ENCODE data around the gene CFAP70. TPM values are rescaled to one million over a fixed set of nuclear protein-coding genes. Genes with fewer than 3 reads are reported as not detected.

CFAP70 gene
- total RNA-seq, 1 donor from 2014 or later, result 0.40 TPM

DNA sequence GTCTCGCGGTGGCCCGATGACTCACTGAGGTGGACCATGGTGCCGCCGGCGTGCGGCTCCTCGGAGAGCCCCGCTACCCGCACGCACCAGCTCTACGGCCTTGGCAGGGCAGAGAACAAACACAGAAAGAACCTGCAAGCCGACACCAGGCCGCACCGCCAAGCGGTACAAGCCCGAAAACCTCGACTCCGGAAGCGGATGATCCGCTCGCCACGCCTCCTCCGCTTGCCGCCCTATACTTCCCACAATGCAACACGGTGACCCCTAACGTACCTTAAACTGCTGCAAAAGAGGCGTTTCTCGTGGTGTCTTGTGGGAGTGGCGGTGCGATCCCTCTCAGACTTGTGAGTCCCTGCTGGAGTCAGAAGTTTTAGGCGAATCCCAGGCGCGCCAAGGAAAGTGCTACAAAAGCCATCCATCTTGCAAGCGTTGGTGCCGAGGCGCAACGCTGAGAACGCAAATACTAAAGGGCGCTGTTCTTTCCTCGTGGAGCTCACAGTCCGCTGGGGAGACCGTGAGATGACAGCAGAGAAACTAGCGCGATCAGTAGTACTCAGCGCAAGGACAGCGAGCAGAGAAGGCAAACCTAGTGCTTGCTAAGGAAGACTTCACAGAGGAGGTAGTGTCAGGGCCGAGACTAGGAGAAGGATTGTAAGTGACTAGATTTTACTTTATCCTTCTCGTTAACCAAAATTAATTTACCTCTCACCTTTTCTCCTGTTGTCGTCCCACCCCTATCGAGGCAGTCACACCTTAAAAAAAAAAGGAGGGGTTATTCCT lies 106.0 kb downstream of the CFAP70 start, which contains the start of gene MRPS16:
Gene MRPS16, minus strand, starts transcription at position 200 of the 780 bp plus-strand sequence. Its CDS starts 162 bp downstream, at position 38.
- peak; percentile 98 for ATAC-seq

DNA sequence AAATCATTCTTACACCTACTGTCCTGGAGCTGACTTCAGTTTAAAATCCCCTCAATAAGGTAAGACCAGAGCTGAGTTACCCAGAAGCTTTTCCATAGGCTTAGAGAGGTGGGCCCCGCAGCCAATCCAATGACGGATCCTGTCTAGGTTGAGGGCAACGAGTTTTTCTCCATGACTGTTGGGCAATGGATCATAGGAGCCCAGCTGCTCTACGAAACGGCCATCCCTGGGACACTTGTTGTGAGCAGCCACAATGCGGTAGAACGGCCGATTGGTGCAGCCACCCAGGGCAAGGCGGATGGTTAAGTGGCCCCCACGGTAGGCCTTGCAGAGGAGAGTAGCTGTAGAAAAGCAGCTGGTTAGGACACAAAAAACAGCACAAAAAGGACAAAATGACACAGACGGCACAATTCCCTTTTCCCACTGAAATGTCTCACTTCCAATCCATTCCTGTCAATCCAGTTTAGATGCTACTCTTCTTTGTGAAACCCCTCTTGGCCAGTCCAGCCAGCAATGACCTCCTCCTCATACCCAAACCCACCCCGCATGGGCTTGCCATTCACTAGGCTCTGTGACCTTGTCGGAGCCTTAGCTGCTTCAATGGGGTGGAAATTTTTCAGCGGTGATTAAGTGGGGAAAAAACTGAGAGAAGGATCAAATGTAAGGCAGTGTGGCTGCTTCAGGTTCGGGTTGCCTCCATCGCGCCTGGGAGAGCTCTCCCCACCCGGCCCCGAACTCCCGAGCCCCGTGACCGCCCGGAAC lies 106.8 kb downstream of the CFAP70 start:
- peak; percentile 79 for ATAC-seq

DNA sequence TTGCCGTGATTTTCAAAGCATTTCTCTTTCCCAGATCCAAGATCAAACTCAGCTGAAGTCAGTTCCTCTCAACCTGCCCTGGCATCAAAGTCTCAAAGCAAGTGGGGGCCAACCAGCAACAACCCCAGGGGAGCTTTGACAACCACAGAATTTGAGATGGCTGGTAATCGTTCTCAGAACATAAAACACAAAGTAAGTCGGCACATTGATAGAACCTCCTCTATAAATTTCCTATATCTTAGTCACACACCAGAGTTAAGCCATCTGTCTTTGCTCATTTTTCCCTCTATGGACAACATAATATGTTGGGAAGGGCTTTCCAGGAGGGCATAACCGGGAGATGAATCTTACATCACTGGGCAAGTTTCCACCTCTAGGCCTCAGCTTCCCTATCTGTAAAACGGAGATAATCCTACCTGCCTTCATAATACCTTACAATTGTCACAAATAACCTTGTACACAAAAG lies 110.4 kb downstream of the CFAP70 start:
- ATAC-seq, result no peak

DNA sequence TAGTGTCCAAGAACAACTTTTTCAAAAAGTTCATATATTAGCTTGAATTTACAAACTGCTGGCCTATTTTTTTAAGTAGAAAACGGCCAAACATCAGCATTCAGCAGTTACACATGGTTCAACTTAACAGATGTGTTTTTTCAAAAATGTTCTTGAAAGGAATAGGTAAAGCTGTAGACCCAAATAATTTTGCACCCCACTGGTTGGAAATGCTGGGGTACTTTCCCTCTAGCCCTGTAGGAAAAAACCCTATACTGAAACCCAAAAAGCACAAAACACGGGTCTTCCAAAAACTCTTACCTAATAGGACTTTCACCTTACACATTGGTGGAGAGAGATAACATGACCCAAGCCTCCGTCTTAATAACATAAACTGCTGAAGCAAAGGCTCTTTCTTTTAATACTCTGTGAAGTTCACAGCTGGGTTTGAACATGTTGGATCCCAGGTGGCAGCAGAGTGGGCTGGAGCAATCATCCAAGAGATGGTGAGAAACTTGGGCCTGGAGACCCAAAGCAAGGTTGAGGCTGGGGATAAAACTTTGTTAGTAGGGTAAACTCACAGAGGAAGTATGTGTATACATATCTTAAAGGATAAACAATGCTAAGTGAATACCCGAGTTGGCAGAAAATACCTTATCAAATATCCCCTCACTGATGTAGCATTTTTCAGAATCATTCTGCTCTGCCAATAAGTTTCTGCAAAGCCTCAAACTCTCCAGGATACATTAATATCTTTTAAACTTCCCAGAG lies 111.0 kb downstream of the CFAP70 start:
- no peak for ATAC-seq

DNA sequence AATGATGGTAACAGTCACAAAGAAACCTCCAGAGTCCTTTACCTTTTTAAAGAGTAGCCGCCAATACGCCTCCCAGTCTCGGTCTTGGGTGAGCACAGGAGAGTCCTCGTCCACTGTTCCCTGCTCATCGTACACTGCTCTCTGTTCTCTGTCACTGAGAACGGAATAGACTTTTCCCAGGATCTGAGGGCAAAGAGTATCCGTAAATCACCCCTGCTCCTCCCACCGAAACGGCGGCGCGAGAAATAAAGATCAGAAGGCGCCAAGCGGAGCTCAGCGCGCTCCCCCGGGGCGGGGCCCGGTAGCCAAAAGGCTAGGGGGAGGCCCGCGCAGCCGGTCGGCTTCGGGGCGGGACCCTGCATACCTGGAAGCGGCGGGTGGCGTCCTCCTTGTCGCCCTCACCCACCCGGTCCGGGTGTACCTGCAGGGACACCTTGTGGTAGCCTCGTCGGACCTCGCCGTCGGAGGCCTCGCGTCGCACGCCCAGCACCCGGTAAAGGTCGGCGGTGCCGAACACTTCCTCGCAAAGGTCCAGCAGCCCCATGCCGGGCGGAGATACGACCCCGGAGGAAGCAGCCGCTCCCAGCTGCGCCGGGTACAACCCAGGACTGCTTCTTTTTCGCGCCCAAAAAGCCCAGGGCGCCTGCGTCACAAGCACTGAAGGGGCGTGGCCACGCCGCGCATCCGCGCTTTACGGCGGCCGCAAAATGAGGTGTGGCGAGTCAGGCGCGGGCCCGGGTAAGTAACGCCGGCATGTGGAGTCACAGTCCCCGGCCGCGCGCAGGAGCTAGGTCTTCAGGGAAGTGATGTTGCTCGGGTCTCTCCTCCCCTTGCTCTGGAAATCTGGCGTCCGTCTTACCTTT lies 111.8 kb downstream of the CFAP70 start, which contains the start of gene DNAJC9:
Gene DNAJC9, minus strand, starts transcription at position 610 of the 863 bp plus-strand sequence. Its CDS starts 66 bp downstream, at position 544.
- ATAC-seq, result peak; percentile 91

DNA sequence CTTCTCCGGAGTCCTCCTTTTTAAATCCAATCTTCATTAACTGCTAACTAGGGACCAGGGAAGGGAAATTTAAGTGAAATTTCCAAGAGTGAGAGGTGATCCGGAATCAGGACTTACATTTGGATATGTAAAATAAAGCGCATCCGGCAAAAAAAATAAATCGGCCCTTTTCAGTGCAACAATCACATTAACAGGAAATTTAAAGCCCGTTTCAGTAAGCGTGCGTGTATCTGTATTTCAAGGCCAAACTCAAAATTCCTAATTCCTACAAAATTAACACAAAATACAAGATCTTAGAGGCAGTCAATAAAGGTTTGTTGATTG lies 112.4 kb downstream of the CFAP70 start:
- ATAC-seq, result no peak

DNA sequence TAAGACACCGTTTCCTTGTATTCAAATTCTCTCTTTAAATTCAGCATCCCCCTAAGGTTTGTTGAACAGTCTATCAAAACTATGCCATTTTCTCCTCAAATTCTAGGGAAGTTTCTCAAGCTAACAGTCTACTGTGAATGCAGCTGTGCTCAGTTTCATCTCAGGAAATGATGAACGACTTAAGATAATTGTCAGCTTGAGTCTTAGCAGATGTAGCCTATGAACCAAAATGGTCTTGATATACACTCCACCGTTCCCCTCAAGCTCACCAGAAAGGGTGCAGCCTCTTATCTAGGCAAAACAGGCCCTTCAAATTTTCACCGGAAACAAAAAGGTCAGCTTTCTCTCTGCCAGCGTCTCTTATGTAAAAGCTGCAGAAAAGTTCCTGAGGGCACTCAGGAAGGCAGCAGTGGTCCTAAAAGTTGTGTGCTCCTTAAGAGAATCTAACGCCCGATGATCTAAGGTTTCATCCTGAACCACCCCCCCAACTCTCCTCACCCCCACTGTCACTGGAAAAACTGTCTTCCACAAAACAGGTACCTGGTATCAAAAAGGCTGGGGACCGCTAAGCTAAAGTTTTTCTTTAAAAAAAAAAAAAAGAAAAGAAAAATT lies 113.7 kb downstream of the CFAP70 start:
- ATAC-seq, result no peak

DNA sequence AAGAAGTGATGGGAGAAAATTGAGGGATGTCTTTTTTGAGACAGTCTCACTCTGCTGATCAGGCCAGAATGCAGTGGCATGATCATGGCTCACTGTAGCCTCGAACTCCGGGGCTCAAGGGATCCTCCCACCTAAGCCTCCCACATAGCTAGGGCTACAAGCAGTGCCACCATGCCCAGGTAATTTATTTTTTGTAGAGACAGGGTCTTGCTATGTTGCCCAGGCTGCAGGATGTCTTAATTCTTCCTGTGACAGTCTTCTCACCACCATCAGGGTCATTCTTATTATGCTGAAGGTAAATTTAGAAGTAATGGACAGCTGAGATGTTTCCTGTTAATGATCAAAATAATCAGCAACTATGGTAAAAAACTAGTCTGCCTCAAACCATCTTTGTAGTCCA lies 118.8 kb downstream of the CFAP70 start:
- ATAC-seq, result no peak

DNA sequence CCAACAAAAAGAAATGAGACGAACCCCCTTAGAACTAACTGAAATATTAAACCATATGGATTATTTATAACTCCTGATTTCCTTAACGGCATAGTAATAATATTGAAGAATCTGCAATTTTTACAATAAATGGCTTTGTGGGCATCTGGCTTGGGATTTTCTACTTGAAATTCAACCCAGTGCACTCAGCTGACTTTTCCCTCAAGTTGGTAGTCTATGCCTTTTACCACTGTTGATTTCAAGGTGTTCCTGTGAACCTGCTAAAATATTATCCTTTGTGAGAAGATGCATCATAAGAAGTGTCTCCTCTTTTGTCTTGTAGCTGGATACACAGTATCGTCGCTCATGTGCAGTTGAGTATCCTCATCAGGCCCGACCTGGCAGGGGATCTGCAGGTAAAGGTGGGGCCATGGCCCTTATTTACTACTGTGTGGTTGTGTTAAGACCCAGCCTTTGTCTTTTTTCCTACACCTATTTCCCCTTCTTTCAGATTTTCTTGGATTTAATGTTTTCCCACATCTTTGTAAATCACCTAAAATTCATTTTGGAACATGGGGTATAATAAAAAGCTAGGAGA lies 119.6 kb downstream of the CFAP70 start:
- ATAC-seq, result no peak

DNA sequence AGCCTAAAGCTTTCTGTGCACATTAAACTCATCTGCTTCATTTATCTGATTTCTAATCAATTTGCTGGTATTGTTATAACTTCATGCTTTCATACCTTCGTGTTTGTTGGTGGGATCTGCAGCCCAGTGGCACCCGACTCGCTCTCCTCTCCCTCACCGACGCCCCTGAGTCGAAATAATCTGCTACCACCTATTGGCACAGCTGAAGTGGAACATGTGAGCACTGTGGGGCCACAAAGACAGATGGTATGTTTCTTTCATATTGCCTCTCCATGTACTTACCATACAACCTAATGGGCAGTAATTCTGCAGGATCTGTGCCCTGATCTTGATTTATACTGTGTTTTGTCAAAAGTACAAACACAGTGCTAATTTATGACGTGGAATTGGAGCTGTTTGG lies 124.0 kb downstream of the CFAP70 start:
- no peak for ATAC-seq

DNA sequence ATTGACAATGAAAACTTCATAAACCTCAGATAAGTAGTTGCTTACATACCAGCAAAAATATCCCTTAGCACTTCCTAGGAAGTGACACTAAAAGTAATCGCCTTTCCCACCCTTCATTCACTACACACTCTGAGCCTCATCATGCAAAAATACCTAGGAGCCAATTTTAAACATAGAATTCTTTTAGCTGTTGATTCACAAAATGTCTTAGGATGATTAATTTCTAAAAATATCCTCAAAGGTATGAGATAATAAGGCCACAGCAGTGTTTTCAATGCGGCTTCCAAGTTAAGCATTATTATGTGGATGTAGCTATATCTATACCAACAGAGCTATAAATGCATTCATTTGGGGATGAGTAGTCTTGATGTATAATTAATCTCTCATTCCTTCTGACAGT lies 124.8 kb downstream of the CFAP70 start:
- no peak for ATAC-seq

DNA sequence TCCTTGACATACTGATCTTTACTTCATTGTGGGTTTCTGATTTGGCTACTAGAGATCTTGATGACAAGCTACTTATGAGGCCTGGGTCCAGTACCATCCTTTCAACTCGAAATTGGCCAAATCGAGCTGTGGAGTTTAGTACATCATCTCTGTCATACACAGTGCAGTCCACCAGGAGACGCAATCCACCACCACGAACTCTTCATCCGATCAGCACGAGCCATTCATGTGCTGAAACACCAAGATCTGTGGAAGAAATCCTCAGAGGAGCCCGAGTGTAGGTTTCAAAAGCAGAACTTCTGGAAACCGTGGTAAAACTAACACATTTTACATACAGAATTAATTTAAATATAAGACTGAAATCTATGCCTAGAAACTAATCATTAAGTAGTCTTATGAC lies 125.8 kb downstream of the CFAP70 start:
- ATAC-seq, result no peak

DNA sequence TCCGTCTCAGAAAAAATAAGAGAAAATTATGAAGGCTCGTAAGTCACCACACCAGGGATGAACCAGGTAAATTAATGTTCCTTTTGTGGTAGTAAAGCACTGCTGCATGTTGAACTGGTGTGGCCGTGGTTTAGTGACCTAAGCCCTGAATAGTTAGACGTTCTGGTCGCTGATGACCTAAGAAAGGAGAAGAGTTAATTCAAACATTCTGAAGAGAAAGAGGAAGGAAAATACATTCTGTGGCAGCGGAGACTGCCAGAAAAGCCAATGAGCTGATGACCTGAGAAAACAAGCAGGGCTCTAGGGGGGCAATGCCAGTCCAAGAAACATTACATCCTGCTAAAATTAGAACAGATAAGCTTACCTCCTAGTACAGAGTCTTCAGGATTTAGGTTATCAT lies 129.1 kb downstream of the CFAP70 start:
- ATAC-seq, result no peak

DNA sequence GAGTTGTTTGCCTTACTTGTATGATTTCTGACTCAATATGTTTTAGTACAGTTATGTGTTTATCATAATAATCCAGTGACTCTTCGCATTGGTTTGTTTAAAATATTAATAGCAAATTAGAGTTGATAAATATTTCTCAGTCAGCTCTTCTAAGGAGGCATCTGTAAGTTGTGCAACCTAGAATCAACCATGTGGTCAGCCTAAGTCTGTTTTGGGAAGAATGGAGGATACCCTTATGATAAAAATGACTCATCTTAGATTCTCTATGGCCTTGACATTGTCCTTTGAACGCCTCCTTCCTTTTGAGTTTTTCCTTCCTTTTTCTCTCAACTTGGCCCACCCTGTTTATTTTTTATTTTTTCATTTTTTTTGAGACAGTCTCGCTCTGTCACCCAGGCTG lies 130.4 kb downstream of the CFAP70 start:
- ATAC-seq, result no peak

DNA sequence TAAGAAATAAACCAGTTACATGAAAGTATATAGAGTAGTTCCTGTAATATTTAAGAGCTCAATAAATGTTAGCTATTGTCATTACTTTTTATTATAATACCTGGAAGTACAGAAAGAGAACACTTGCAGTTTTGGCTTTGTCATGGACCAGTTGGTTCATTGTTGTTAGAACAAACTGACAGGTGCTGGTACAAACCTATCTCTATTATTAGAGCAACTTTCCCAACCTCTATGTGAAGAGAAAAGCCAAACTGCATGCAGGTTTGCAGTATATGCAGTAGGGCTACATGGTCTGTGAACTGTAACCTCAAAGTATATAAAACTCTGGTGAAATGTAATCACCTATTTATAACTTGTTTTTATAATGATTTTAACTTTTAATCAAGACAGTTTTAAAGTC lies 132.0 kb downstream of the CFAP70 start:
- no peak for ATAC-seq

DNA sequence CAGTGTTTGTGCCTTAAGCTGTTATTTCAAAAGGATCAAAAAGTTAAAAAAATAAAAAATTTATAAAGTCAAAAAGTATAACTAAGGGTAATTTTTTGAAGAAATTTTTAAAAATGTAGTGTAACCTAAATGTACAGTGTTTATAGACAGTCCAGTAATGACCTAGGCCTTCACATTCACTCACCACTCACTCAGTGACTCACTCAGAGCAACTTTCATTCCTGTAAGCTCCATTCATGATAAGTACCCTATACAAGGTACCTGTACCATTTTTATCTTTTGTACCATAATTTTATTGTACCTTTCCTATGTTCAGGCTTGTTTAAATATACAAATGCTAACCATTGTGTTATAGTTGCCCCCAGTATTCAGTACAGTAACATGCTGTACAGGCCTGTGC lies 133.1 kb downstream of the CFAP70 start:
- no peak for ATAC-seq

DNA sequence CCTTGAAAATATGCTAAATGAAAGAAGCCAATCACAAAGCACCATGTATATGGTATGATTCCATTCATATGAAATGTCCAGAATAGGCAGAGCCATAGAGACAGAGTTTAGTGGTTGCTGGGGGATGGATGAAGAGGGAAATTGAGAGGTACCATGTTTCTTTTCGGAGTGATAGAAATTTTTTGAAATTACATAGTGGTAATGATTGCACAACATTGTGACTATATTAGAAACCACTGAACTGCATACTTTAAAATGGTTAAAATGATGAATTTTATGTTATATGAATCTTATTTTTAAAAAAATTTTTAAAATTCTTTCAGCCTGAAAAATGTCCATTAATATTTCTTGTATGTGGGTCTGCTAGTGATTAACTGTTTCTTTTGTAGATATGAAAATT lies 137.7 kb downstream of the CFAP70 start:
- ATAC-seq, result no peak

DNA sequence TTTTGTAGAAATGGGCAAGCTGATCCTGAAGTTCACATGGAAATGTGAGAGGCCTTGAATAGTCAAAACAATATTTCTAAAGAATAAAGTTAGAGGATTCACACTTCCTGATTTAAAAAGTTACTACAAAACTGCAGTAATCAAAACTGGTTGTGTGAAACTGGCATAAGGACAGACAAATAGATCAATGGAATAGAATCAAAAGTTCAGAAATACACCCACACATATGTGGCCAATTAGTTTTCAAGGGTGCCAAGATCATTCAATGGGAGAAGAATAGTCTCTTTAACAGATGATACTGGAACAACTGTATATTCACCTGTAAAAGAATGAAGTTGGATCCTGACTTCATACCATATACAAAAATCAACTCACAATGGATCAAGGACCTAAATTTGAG lies 139.3 kb downstream of the CFAP70 start:
- no peak for ATAC-seq

DNA sequence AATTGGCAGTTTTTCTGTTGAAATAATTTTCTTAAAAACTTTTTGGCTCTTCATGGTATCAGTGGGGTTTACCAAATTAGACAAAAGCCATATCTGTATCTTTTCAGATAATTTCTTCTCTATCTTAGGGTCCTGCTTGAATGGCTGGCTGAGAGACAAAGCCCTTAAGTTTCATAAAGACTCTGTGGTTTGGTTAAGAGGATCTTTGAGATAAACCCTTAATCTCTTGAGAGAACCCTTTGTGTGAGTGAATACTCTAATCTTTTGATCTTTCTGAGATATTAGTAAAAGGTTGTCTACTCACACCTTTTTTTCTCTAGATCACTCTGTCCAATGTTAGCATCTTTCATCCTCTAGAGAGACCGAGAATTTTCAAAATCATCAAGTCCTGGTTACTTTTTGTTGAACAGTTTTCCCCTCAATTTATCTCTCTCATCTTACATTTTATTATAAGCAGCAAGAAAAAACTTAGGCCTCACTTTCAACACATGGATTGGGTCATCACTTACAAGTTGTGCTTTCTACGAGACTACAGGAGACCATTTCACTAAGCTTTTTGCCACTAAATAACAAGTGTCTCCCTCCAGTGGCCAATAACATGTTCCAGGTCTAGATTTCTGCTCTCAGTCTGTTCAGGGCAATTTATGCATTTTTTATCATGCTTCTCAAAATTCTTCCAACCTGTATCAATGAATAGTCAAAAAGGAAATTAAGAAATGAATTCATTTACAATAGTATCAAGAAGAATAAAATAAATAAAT lies 140.1 kb downstream of the CFAP70 start:
- ATAC-seq, result no peak

DNA sequence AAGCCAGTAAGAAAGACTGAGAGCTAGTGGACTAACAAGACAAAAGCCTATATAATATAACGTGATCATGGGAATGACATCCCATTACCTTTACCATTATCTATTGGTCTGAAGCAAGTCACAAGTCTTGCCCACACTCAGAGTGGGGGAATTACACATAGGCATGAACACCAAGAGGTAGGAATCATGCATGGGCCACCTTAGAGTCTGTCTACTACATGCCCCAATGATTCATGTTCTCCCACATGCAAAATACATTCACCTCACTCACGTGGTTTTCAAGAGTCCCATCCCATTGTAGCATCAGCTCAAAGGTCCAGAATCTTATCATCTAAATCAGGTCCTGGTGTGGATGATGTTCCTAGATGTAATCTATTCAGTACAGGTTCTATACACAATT lies 141.0 kb downstream of the CFAP70 start:
- ATAC-seq, result no peak

DNA sequence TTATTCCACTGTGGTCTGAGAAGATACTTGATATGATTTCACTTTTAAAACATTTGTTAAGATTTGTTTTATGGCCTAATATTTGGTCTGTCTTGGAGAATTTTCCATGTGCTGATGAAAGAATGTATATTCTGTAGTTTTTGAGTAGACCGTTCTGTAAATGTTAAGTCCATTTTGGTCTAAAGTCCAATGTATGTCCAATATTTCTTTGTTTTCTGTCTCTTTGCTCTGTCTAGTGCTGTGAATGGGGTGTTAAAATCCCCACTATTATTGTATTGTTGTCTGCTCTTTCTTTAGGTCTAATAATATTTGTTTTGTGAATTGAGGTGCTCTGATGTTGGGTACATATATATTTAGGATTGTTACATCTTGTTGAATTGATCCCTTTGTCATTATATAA lies 142.9 kb downstream of the CFAP70 start:
- ATAC-seq, result no peak

Measured in esophagus mucosa (tissue), 1 donor.